ENCODE data around the gene STX8. TPM values are rescaled to one million over a fixed set of nuclear protein-coding genes. Genes with fewer than 3 reads are reported as not detected.

The STX8 gene
- total and polyA plus RNA-seq, 3 donors from 2014 or later: 103 to 160 (median 125) TPM

DNA sequence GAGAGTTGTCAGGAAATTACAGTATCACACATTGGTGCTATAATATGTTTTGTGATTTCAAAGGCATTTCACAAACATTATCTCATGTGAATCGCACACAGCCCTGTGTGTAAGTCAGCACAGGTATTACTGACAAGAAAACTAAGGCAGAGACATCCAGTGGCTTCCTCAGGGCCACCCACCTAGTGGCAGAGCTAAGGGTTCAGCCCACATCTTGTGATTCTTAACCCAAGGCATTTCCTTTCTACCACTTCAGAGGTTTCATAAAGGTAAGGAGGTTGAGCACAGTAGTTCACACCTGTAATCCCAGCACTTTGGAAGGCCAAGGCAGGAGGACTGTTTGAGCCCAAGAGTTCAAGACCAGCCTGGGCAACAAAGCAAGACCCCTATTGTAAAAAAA, 58.2 kb downstream of the STX8 start:
- intact Hi-C loops (cut with DNase I; ENCODE audit: low total_unique reads): no loop called here
- no peaks in the 10 kb centered on the region for H3K4me1 ChIP-seq
- H3K4me3 ChIP-seq: no peak overlapping the region
- no peaks in the 10 kb centered on the region for H3K27me3 ChIP-seq
- WGBS, 2 donors: 84 to 97% methylated on average over 1 of the region's 1 CpG
- no peak overlapping the region for H3K27ac ChIP-seq
- no peaks in the 10 kb centered on the region for H3K36me3 ChIP-seq (ENCODE audit: low read depth, missing control alignments)
- no peak for TF ChIP-seq POLR2A (IDR thresholded peaks at IDR 0.05)
- TF ChIP-seq, protein P1, sequence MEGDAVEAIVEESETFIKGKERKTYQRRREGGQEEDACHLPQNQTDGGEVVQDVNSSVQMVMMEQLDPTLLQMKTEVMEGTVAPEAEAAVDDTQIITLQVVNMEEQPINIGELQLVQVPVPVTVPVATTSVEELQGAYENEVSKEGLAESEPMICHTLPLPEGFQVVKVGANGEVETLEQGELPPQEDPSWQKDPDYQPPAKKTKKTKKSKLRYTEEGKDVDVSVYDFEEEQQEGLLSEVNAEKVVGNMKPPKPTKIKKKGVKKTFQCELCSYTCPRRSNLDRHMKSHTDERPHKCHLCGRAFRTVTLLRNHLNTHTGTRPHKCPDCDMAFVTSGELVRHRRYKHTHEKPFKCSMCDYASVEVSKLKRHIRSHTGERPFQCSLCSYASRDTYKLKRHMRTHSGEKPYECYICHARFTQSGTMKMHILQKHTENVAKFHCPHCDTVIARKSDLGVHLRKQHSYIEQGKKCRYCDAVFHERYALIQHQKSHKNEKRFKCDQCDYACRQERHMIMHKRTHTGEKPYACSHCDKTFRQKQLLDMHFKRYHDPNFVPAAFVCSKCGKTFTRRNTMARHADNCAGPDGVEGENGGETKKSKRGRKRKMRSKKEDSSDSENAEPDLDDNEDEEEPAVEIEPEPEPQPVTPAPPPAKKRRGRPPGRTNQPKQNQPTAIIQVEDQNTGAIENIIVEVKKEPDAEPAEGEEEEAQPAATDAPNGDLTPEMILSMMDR (IDR thresholded peaks at IDR 0.05): no peak
- no peak for DNase-seq
- no peaks in the 10 kb centered on the region for H3K9me3 ChIP-seq

DNA sequence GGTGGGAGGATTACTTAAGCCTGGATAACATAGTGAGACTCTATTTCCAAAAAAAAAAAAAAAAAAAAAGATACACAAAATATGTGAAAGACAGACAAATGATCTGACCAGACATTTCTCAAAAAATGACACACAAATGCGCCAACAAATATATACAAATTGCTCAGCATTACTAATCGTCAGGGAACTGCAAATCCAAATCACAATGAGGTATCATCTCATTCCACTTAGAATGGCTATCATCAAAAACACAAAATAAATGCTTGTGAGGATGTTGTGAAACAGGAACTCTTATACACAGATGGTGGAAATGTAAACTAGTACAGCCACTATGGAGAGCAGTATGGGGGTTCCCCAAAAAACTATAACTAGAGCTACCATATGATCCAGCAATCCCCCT, 62.4 kb downstream of the STX8 start:
- no peaks in the 10 kb centered on the region for H3K4me1 ChIP-seq
- DNase-seq: no peak
- no peaks in the 10 kb centered on the region for H3K27me3 ChIP-seq
- H3K4me3 ChIP-seq: no peak overlapping the region
- H3K9me3 ChIP-seq: no peaks in the 10 kb centered on the region
- intact Hi-C loops (cut with DNase I; ENCODE audit: low total_unique reads): no loop called here
- TF ChIP-seq, protein P1 (IDR thresholded peaks at IDR 0.05): no peak
- no peak for TF ChIP-seq POLR2A (IDR thresholded peaks at IDR 0.05)
- H3K36me3 ChIP-seq (ENCODE audit: low read depth, missing control alignments): no peaks in the 10 kb centered on the region
- H3K27ac ChIP-seq: no peak overlapping the region
- 95 to 97% methylated on average over 2 of the region's 2 CpGs for WGBS, 2 donors

- no peaks in the 10 kb centered on the region for H3K27me3 ChIP-seq
- intact Hi-C loops (cut with DNase I; ENCODE audit: low total_unique reads): no loop called here
- no peaks in the 10 kb centered on the region for H3K36me3 ChIP-seq (ENCODE audit: low read depth, missing control alignments)
- WGBS, 2 donors: 66 to 67% methylated on average over 4 of the region's 4 CpGs
- no peak overlapping the region for H3K4me3 ChIP-seq
- TF ChIP-seq, protein P1 (IDR thresholded peaks at IDR 0.05): no peak
- TF ChIP-seq POLR2A (IDR thresholded peaks at IDR 0.05): no peak
- no peaks in the 10 kb centered on the region for H3K9me3 ChIP-seq
- DNase-seq: no peak
- no peak overlapping the region for H3K27ac ChIP-seq
- no peaks in the 10 kb centered on the region for H3K4me1 ChIP-seq
Measured at GRCh38 chr17:9512323-9513168, 63.1 kb downstream of the STX8 start.

- H3K9me3 ChIP-seq: no peaks in the 10 kb centered on the region
- peaks cover 3% of the 10 kb centered on the region for H3K4me1 ChIP-seq
- 90% methylated on average over 1 of the region's 1 CpG for WGBS, 2 donors
- H3K27ac ChIP-seq: no peak overlapping the region
- no peaks in the 10 kb centered on the region for H3K27me3 ChIP-seq
- intact Hi-C loops (cut with DNase I; ENCODE audit: low total_unique reads): no loop called here
- H3K4me3 ChIP-seq: no peak overlapping the region
- TF ChIP-seq, protein P1 (IDR thresholded peaks at IDR 0.05): no peak
- TF ChIP-seq POLR2A (IDR thresholded peaks at IDR 0.05): no peak
- no peaks in the 10 kb centered on the region for H3K36me3 ChIP-seq (ENCODE audit: low read depth, missing control alignments)
- DNase-seq: no peak
Measured at GRCh38 chr17:9509236-9509816, 66.3 kb downstream of the STX8 start.
